Heart left ventricle (tissue), 13 donors: ENCODE results near the gene LTB4R.

Experiments used
- POLR2A ChIP-seq, 2 donors: fragments of 450-650 bp; IDR thresholded peaks; one replicate each; pipeline ENCODE4 v1.6.1; 2017; ENCODE audit warnings: antibody characterized with exemption in 2 of 2, mild to moderate bottlenecking in 2 of 2, moderate library complexity in 2 of 2
- TF ChIP-seq, protein P1 (sequence below), 12 donors: fragments of 200-600 bp; sonication (generic) in 4 of 12; IDR thresholded peaks; one replicate each; pipeline versions ENCODE4 v1.5.0 to v1.8.0; 2018 to 2022; ENCODE audit warnings: antibody characterized with exemption in 12 of 12, mild to moderate bottlenecking in 5 of 12
- donor health status: ischemic (EF 13 %, LVEDD 7.1; RV severe dilation, severe dysfunction).
- donor health status: DM: no; HTN: yes; CAD: no.
- donor health status: DM: no; HTN: no; CAD: no.
- donor health status: ischemic (EF 25% LVEDD 6.9; RV normal size, moderate dysfunction).
- donor health status: ischemic (EF 25% LVEDD 5.7; RV mildly dilated, moderate dysfunction).
- donor health status: ischemic (EF 35%, LVEDD 5.7; RV mildly dilated, moderate dysfunction).
- donor health status: nonischemic (EF 11% LVEDD 7.7; RV severe dilation, severe dysfunction).
- donor health status: DM: yes; HTN: yes; CAD: no.
- donor health status: PGD.
- donor health status: ischemic (EF 29% LVEDD 5.4; RV normal size, mild dysfunction).
- donor health status: nonischemic (EF 23%, LVEDD 6.1; RV moderate dilation, normal function).

DNA sequence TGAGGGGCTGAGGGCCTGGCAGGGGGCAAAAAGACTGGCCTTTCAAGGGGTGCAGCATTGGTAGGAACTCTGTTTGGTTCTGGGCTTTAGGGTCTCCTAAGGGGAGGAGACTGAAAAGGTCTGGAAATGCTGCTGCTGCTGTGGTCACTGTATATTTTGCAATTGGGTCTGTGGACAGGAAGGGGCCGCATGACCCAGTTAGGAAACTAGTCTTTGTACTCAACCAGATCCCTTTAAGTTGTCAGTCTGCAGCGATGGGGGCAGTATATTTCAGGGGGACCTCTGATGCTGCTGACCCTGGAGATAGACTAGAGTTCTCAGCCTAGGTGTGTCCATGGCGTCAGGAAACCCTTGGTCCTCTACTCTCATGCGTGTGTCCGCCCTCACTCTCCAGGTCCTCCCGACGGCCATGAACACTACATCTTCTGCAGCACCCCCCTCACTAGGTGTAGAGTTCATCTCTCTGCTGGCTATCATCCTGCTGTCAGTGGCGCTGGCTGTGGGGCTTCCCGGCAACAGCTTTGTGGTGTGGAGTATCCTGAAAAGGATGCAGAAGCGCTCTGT lies 4.0 kb downstream of the LTB4R start:
- TF ChIP-seq, protein P1, sequence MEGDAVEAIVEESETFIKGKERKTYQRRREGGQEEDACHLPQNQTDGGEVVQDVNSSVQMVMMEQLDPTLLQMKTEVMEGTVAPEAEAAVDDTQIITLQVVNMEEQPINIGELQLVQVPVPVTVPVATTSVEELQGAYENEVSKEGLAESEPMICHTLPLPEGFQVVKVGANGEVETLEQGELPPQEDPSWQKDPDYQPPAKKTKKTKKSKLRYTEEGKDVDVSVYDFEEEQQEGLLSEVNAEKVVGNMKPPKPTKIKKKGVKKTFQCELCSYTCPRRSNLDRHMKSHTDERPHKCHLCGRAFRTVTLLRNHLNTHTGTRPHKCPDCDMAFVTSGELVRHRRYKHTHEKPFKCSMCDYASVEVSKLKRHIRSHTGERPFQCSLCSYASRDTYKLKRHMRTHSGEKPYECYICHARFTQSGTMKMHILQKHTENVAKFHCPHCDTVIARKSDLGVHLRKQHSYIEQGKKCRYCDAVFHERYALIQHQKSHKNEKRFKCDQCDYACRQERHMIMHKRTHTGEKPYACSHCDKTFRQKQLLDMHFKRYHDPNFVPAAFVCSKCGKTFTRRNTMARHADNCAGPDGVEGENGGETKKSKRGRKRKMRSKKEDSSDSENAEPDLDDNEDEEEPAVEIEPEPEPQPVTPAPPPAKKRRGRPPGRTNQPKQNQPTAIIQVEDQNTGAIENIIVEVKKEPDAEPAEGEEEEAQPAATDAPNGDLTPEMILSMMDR (IDR thresholded peaks at IDR 0.05), result no peak
- TF ChIP-seq POLR2A (IDR thresholded peaks at IDR 0.05), result no peak
